ENCODE measurements around the gene GFPT2.
A peak's percentile ranks its signal among the peaks of the same experiment; 100 is the strongest.
"Not testable (repeated sequence)": the region's sequence is repeated elsewhere in the genome, so short reads cannot be mapped to it uniquely, and the experiment has no call there.

Gene GFPT2

DNA sequence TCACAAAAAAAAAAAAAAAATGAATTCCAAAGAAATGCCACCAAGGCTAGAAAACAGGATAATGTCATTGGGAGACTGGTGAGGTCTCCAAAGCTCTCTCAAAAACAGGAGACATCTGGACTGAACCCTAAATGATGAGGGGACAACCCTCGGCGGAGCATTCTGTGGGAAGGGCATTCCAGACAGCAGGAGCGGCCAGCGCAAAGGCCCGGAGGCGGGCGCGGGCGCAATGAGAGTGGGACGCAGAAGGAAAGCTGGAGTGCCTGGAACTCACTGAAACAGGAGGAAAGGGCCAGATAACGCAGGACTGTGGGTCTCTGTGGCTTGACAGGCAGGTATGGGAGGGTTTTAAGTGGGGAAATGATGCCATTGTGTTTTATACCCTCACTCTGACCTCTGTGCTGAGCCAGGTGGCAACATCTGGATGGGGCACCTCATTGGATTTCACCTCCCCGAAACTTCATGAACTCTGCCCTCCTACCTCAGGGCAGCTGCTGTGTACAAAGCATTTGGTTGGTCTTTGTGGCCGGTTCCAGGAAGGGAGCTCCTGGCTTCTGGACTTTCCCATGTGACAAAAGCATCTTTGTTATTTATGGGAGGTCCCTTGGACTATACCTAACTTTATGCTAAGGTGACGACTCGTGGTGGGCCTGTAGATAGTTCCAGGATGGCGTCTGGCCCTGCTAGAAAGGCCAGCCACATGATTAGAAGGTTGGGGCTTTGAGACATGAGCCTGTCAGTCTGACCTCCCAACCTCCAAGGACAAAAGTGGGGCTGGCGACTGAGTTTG lies 49.7 kb downstream of the GFPT2 start:
- DNase-seq = no peak

DNA sequence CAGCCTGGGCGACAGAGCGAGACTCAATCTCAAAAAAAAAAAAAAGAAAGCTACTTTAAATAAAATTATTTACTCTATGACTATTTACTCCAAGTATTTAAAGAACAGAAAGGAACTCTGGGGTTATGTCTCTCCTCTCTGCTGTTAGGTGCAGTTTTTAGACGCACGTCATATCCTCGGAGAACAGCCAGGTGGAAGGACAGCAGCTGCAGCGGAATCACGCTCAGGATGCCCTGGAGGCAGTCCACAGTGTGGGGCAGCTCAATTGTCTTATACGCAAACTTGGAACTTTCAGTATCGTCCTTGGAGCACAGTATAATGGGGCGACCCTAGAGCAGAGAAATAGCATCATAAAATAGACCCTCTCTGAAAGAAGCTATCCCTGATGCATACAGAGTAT lies 50.9 kb downstream of the GFPT2 start:
- no peak for DNase-seq

DNA sequence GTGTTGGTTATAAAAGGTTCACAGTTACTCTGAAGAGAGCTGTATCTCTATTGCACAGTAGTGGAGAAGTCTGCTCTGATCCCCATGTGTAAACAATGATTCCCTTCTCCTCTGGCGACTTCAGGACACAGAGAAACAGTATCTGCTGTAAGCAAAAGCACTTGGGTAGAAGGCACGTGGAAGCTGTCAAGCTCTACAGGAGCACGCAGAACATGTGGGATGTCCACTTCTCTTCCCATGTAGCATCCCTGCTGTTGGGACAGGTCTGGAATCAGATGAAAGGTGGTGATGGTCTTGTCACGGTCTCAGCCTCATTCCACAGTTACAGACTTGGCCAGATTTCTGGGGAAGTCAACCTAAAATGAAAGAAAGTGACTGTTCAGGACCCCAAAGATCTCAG lies 51.9 kb downstream of the GFPT2 start:
- no peak for DNase-seq

DNA sequence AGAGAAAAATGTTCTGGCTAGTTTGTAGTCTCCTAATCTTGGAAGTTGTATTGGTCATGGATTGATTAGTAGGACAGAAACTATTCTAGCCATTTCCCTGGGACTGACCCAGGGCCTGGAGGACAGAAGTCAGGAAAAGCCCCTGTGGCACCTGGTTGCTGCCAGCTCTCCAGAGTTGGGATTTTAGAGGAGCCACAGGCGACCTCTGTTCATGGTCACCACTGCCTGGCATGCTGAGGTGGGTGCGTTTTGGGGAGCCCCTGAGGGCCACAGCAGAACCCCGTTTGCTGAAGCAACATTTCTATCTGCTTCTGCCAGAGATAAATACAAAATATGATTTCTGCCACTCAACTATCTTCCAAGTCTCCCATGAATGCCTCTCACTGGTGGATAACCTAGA lies 53.6 kb downstream of the GFPT2 start:
- no peak for DNase-seq

DNA sequence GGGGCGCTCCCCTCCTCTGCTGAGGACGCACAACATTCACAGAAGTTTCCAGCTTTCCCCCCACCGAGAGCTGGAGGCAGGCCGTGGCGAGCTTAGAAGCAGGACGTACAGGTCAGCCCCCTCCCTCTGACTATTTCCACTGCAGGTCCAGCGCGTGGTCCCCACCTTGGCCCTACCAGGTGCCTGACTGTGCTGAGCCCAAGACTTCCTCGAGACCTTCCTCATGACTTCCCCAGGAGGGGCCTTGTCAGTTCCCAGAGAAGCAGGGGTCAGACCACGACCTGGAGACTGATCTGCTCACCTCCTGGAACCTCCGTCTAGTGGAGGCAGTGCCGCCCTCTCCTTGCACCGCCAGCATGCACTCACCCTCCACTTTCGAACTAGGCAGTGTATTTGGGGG lies 54.1 kb downstream of the GFPT2 start:
- not testable (repeated sequence) for DNase-seq

DNA sequence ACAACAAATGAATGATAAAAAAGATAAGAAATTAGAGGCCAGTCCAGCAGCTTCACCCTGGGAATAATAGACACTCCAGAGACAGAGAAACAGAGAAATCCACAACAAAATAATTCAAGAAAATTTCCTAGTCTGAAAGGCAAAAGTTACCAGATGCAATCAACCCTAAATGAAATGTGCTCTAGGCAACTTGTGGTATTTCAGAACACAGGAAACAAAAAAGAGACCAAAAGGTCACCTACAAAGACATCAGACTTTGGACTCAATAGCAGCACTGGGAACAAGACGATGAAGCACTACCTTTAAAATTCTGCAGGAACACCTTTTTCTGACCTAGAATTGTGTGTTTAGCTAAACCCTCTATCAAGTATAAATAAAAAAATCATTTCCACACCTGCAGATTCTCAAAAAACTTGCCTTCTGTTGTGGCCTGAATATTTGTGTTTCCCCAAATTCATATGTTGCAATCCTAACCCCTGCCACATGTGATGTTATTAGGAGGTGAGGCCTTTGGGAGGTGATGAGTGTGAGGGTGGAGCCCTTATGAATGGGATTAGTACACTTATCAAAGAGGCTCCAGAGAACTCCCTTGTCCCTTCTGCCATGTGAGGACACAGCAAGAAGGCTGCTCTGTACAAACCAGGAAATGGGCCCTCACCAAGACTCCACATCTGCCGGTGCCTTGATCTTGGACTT lies 55.4 kb downstream of the GFPT2 start:
- no peak for DNase-seq

DNA sequence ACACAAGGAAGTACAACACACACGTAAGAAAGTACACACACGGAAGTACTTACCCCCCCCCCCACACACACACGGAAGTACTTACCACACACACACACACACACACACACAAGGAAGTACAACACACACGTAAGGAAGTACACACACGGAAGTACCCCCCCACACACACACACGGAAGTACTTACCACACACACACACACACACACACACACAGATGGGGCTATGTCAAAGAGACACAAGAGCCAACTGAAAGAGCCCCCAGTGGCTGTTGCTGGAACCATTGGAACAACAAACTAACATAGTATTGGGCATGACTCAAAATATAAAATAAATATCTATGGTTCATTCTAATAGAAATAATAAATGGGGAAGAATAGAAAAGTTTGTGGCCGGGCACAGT lies 56.4 kb downstream of the GFPT2 start:
- no peak for DNase-seq

DNA sequence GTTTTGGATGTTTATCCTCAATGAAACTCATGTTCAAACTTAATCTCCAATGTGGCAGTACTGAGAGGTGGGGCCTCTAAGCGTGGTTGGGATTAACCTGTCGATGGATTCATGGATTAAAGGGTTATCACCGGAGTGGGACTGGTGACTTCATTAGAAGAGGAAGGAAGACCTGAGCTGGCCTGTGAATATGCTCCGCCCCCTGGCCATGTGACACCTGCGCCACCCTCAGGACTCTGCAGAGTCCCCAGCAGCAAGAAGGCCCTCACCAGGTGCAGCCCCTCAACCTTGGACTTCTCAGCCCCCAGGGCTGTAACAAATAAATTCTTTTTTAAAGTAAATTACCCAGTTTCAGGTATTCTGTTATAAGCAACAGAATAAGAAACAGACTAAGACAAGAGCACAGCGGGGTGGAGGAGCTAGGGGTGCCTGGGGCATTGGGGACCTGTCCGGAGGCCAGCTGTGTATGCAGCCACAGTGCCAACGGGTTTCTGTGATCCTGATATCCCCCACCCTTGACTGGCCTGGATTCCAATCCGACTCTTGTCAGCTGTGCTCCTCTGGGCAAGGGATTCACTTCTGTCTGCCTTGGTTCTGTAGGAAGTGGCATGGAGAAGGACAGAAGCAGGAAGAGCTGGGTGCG lies 58.1 kb downstream of the GFPT2 start:
- no peak for DNase-seq

DNA sequence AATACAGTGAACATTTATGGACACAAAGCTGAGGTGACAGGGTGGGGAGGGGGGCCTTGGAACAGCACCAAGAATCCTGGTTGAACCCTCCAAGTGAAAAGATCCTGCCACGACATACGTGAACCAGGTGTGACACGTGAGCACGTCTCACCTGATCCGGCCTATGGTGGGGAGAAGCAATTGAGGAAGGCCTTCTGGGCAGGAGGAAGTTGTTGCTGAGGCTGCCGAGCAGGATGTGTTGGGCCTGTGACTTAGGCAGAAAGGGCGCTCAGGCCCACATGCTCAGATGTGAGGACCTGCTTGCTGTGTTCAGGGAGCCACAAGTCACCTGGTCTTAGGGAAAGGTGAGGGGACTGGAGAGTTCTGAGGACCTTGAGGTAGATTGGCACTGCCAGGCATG lies 58.7 kb downstream of the GFPT2 start:
- DNase-seq = no peak

DNA sequence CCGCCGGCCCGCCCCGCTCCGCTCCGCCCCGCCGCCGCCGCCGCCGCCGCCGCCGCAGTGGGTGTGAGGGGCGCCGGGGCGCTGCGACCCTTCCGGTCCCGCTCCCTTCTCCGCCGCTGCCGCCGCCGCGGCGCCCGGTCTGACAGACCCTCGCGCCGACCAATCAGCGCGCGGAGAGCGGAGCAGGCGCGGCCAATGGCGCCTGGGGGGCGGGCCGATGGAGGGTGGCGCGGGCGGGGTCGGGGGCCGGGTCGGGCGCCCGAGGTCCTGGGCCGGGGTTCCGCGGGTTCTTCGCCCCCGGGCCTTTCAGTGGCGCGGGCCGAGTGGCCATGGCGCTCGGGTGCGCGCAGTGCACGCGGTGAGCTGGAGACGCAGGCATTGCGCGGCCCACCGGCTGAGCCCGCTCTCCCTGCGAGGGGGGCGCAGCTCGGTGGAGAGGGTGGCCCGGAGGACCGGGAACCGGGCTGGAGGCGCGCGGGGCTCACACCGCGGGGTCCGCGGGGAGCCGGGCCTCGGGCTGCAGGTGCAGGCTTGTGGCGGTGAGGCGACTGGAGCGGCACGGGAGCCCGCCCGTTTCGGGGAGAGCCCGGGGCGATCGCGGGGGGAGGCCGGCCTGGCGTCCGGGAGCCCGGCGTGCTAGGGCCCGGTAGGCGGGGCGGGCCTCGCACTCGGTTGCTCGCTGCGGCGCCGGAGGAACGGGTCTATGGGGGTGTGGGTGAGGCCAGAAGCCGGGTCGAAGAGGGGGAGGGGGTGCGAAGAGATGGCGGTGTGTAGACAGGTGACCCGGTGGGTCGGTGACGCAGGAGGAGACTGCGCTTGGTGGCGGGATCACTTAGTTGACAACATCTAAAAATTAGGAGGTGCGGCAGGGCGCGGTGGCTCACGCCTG lies 60.9 kb downstream of the GFPT2 start, which contains the start of gene MAPK9:
Gene MAPK9, minus strand, starts transcription at position 141 of the 889 bp plus-strand sequence. CDS start 11,522 bp downstream, outside the sequence.
- peak; percentile 62 for DNase-seq

DNA sequence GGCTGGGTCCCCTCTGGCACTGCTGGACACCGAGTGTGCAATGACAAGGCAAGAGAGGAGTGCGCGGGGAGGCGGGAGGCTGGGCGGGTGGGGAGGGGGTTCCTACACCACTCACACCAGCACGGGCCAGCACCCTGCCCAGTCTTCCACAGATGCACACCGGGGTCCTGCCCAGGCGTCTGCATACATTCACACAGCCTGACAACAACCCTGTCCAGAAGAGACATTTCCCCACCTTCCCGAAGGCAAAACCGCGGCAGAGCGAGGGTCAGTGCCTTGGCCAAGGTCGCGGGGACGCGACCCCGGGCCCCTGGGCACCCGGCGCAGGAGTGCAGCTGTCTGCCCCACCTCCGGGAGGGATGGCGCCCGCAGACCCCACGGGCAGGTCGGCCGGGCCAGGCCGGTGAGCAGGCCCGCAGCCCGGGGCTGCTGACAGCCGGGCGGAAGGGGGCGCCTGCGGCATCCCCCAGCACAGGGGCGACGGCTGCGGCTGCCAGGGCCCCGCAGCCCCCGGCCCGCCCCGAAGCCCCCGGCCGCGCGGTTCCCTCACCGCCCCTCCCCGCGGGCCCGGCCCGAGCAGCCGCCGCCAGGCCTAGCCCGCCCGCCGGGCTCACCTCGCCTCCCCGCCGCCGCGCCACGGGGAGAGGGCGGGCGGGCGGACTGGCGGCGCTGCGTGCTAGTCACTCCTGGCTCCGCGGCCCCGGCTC lies 61.7 kb downstream of the GFPT2 start:
- no peak for DNase-seq

DNA sequence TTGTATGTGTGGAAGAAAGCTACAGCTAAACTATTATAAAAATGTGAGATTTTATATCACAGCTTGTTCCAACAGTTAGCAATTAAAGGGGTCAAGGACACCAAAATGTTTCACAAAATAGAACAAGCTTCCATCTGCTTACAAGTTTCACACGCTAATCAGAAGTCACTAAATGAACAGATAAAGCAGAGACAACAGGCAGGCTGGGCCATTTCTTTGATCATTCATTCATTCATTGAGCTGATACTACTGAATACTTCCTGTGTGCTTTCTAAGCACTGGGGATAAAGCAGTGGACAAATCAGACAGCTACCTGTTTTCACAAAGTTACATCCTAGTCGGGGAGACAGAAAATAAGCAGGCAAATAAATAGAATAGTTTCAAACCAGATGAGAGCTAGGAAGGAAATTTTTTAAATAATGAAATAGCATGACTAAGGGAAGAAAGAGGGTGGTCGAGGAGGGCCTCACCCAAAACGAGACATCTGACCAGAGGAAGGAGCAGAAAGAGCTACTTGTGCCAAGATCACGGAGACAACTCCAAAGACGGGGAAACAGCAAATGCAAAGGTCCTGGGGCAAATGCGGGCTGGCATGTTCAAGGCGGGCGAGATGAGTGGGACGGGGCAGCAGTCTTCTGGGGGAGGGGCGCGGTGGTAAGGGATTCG lies 62.4 kb downstream of the GFPT2 start:
- DNase-seq = no peak

DNA sequence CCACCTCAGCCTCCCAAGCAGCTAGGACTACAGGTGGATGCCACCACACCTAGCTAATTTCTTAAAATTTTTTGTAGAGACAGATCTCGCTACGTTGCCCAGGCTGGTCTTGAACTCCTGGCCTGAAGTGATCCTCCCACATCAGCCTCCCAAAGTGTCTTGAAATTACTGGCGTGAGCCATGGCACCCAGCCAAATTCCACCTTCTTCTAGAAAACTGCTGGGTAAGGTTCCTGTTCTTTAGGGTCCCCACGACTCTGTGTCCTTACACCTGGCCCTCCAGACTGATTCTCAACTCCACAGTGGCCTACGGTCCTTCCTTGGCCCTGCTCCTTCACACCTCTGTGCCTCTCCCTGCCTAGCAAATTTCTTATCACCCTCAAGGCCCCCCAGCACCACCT lies 63.2 kb downstream of the GFPT2 start:
- DNase-seq = no peak

DNA sequence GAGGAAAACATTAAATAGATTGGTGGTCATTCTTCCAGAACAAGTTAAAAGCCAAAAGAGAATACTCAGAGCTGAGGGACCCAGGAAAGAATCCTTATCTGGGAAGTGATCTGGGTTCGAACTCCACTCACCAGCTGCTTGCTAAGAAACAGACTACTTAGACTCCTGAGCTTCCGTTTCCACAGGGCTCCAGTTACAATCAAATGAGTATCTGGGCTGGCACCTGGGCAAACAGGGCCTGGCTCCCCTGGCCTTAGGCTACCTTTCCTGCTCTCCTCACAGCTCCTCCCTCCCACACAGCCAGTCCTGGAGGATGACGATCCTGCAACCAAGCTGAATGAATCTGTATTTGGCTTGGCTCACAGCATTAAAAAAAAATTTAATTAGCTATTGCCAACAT lies 63.7 kb downstream of the GFPT2 start:
- no peak for DNase-seq

DNA sequence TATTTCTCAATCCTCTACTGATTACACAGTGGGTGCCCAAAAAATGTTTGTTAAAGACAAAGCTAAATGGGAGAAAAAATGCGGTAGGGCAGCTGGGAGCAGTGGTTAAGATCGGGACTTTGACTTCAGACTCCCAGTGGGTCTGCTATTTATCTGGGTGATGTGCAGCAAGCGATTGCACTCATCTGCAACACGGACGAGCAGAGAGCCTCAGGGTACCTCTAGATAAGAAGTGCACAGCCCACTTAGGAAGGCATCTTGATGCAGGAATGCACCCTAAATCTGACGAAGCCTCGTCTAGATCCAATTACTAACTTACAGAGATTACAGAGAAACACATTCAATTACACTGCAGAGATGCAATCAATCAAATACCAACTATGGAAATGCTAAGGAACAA lies 65.3 kb downstream of the GFPT2 start:
- no peak for DNase-seq

DNA sequence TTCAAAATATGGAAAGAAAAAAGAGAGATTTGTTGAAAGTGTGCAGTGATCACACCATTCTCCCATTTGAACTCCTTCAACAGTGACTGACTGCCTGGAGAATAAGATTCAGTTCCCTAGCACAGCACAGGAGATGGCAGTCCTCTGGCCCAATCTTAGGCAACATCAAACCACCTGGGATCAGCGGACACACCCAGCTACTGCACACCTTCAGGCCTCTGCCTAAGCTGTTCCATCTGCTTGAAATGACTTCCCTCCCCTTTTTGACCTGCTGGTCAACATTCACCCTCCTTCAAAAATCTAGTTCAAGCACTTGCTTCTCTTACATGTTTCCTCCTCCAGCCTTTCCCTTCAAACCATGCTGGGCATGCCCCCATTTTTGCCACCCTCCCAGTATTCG lies 65.7 kb downstream of the GFPT2 start:
- DNase-seq = no peak

DNA sequence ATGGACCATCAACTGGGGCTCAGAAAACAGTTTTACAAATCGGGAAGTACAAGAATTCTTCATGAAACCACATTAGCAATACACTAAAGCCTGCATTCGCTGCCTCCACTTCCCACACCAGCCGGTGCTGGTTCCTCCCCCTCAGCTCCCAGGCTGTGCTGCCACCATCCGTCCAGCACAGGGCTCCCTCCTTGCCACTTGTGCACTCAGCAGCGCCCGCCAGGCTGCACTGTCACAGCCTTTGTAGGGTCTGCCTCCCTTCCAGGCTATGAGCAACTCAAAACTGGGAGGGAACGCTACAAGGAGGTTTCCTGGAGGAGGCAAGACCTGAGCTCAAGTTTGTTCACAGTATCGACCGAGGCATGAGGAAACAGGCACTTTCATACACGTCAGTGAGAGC lies 69.0 kb downstream of the GFPT2 start:
- DNase-seq = no peak

DNA sequence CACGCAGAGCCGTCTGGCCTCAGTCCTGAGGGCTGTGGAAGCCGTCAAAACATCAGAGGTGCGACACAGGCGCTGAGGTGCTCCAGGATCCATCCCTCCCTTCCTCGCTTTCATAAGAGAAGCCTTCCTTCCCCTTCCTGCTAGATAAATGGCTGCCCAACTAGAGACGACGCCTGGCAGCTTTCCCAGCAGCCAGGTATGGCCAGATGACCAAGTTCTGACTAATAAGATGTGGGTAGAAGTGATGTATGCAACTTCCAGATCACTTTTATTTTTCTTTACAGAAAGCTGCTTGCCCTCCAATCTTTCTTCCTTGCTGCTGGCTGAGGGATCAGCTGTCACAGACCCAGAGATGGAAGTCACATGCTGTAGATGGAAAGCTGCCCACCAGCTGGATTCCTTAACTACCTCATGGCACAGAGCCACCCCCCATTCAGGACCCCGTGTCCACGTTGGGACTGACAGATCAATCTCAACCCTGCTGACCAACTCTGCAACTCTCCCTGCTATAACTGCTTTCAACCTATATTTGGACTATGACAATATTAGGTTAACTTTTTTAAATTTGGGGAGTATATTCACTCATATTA lies 70.0 kb downstream of the GFPT2 start:
- no peak for DNase-seq

DNA sequence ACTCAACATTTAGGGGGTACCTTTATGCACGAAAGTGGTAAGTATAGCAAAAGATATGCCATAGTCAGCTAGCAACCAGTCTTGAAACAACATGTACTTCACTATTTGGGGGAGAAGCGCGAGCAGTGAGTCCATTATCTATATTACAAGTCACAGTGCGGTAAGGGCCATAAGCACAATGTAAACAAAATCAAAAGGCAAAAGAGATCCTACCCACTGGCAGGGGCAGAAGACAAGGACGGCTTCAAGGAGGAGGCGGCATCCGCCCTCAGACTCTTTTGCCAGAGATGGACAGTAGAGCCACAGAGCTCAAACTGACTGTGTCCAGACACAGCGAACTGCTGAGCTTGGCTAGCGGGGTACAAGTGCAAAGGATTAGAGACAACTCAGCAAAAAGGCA lies 70.9 kb downstream of the GFPT2 start:
- DNase-seq = no peak

DNA sequence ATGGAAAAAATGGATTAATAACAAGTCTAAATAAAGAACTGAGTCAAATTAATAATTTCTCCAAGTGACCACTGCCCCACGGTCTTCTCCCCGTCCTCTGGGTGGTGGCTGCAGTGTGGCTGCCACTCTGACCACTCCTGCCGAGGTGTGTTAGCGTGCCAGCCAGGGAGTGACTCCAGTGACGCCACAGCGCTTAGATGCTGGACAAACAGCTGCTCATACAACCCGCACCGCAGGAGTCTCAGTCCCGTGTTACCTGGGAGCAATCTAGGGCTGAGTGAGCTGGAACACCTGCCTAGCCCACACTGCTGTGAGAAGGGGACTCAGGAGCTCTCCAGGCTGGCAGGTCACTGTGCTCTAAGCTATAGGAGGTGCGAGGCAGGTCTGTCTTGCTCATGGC lies 71.4 kb downstream of the GFPT2 start:
- no peak for DNase-seq

DNA sequence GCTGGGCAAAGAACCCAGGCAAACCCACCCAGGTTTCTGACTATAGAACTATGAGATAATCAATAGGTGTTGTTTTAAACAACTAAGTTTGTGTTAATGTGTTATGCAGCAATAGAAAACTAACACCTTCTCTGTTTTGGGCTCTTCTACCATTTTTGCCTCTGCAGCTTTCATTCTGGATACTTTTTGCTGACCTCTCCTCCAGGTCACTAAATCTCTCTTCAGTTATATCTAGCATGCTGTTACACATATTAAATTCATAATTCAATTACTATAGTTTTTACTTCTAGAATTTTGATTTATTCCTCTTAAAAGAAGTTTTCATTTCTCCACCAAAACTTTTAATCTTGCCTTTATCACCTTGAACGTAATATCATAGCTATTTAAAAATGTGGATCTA lies 78.4 kb downstream of the GFPT2 start:
- DNase-seq = no peak

Data from NCI-H1105 (cell line).